Colonic mucosa (tissue), 4 donors: Measurements from ENCODE around the gene SLIT3. TPM values are rescaled to one million over a fixed set of nuclear protein-coding genes. Genes with fewer than 3 reads are reported as not detected.

ENCODE experiments used
- DNase-seq: peaks from one replicate; pipeline ENCODE4 v3.0.0-alpha.2; 2020
- H3K27ac ChIP-seq: fragments of 200-600 bp; one replicate; pipeline ENCODE4 v1.8.0; 2021
- H3K27me3 ChIP-seq: fragments of 200-600 bp; one replicate; pipeline ENCODE4 v1.8.0; 2021
- H3K36me3 ChIP-seq: fragments of 200-600 bp; one replicate; pipeline ENCODE4 v1.8.0; 2021
- H3K4me1 ChIP-seq: fragments of 200-600 bp; one replicate; pipeline ENCODE4 v1.8.0; 2021; ENCODE audit warnings: mild to moderate bottlenecking
- H3K4me3 ChIP-seq: fragments of 200-600 bp; one replicate; pipeline ENCODE4 v1.8.0; 2021
- H3K9ac ChIP-seq, 2 donors: one replicate each; pipeline ENCODE4 v1.7.0; 2013; ENCODE audit warnings: control low read depth in 2 of 2, low read depth in 2 of 2, low read length in 2 of 2
- H3K9me3 ChIP-seq: fragments of 200-600 bp; one replicate; pipeline ENCODE4 v1.8.0; 2021
- intact Hi-C: fragments of 100-400 bp; cut with DNase I; formaldehyde crosslinking; loops from one replicate; pipeline ENCODE4 v1.14.1; 2022
- total RNA-seq, 2 donors: library from RNA; stranded (reverse); fragmentation: NEBNext Ultra II Directional in 1 of 2; extraction: Animal tissue kit (Norgen Biotek cat#: 25700) in 1 of 2; gene quantifications; one replicate each; pipeline ENCODE4 v1.2.1, GENCODE V29; 2021
- TF ChIP-seq, protein P1 (sequence below): fragments of 200-600 bp; IDR thresholded peaks from one replicate; pipeline ENCODE4 v1.8.0; 2022; ENCODE audit warnings: antibody characterized with exemption, mild to moderate bottlenecking
- donor health status: healthy.
- donor health status: DM: no; HTN: no; CAD: no.
- donor health status: DM: no; HTN: no; CAD: no.

The SLIT3 gene
- total RNA-seq, 2 donors from 2014 or later: 3.4 to 7.6 TPM

DNA sequence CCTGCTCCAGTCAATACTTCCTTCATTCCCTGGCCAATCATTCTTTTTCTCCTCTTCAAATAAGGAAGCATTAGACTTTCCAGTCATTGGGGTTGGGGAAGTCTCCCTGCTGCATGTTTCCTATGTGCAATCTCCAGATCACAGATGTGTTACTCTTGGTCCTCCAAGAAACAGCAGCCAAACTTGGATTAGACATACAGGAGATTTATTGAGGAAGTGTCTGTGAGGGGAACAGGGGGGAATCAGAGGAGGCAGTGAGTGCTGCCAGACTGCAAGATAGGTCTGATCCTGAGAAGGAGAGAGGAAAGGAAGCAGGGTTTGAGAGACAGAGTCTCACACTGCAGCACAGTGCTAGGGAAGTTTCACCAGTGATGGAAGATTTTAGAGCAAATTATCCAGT lies 40.6 kb upstream of the SLIT3 start:
- H3K9me3 ChIP-seq: no peaks in the 10 kb centered on the region
- H3K9ac ChIP-seq: no peak overlapping the region
- intact Hi-C loops: no loop called here
- no peaks in the 10 kb centered on the region for H3K36me3 ChIP-seq
- H3K27ac ChIP-seq: no peak overlapping the region
- no peaks in the 10 kb centered on the region for H3K4me1 ChIP-seq
- TF ChIP-seq, protein P1, sequence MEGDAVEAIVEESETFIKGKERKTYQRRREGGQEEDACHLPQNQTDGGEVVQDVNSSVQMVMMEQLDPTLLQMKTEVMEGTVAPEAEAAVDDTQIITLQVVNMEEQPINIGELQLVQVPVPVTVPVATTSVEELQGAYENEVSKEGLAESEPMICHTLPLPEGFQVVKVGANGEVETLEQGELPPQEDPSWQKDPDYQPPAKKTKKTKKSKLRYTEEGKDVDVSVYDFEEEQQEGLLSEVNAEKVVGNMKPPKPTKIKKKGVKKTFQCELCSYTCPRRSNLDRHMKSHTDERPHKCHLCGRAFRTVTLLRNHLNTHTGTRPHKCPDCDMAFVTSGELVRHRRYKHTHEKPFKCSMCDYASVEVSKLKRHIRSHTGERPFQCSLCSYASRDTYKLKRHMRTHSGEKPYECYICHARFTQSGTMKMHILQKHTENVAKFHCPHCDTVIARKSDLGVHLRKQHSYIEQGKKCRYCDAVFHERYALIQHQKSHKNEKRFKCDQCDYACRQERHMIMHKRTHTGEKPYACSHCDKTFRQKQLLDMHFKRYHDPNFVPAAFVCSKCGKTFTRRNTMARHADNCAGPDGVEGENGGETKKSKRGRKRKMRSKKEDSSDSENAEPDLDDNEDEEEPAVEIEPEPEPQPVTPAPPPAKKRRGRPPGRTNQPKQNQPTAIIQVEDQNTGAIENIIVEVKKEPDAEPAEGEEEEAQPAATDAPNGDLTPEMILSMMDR: no peak
- no peak overlapping the region for H3K4me3 ChIP-seq
- DNase-seq: no peak
- no peaks in the 10 kb centered on the region for H3K27me3 ChIP-seq

DNA sequence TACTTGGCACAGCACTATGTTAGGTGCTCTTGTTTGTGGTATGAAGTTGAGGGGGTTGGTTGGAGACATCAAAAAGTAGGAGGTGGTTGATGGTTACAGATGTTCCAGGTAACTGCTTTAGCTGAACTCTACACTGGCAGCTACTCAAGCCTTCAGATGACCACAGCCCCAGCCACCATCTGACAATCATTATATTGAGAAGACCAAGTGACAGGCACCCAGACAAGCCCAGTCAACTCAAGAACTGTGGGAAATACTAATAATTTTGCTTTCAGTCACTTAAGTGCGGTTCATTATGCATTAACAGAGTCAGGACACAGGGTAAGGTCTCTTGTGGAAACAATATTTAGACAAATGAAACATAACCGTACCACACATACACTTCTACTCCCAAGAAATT lies 38.9 kb upstream of the SLIT3 start:
- no peaks in the 10 kb centered on the region for H3K36me3 ChIP-seq
- no peaks in the 10 kb centered on the region for H3K27me3 ChIP-seq
- H3K27ac ChIP-seq: no peak overlapping the region
- H3K4me3 ChIP-seq: no peak overlapping the region
- no peaks in the 10 kb centered on the region for H3K4me1 ChIP-seq
- H3K9ac ChIP-seq: no peak overlapping the region
- intact Hi-C loops: no loop called here
- H3K9me3 ChIP-seq: no peaks in the 10 kb centered on the region
- TF ChIP-seq, protein P1: no peak
- no peak for DNase-seq

DNA sequence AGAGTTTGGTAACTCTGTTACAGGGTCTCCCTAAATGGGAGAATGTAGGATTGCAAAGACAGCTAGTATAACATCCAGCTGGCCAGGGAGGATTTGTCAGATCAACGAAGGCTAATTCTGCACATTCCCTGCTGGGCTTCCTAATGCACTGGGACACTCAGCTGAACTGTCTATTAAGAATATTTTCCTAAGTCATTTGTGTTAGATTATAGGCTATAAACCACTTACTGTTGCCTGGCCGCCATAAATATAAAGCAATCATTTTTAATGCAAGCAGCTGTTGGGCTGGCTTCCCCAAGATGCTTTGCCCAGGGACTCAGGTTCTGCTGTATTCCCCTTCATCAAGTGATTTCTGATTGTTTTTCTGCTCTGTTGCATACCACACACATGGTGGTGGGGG lies 35.3 kb upstream of the SLIT3 start:
- Histone ChIP-seq H3K36me3 (no peaks in the 10 kb centered on the region), H3K4me3 (no peak overlapping the region), H3K9me3 (no peaks in the 10 kb centered on the region), H3K27ac (no peak overlapping the region), H3K4me1 (no peaks in the 10 kb centered on the region), H3K9ac (no peak overlapping the region), H3K27me3 (no peaks in the 10 kb centered on the region)
- intact Hi-C loops: no loop called here
- DNase-seq: no peak
- TF ChIP-seq, protein P1: no peak

DNA sequence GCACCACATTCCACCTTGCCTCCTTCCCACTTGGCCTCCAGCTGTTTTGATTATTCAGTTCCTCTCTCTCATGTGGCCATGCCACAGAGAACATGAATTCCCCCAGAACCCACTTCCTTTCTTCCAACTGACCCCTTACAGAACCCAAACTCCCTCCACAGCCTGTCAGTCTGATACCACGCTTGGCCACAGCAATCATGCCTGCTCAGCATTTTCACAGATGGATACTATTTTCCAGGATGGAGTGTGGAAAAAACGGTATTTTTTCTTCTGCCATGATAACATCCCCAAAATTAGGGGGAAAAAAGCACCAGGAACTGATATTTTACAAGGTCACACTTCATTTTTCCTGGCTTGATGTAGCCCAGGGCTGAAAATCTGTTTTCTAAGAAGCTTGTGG lies 34.9 kb upstream of the SLIT3 start:
- DNase-seq: no peak
- Histone ChIP-seq H3K27ac (no peak overlapping the region), H3K9me3 (no peaks in the 10 kb centered on the region), H3K36me3 (no peaks in the 10 kb centered on the region), H3K4me1 (no peaks in the 10 kb centered on the region), H3K27me3 (no peaks in the 10 kb centered on the region), H3K4me3 (no peak overlapping the region), H3K9ac (no peak overlapping the region)
- intact Hi-C loops: no loop called here
- TF ChIP-seq, protein P1: no peak

DNA sequence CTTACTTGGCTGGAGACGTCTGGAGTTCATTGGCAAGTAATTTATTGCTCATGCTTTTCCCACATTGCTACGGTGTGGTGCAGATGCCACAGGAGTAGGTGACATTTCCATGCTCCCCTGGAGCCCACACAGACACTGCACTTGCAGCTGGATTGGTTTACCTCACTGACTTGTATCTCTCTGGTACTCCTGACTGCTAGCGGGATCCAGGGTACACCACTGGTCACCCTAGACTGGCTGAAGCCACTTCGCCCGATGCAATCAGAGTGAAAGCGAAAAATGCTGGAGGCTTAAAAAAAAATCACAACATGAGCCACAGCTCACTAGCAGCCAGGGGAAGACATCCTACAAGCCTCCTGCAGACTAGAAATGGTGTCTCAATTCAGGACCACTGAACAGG lies 32.6 kb upstream of the SLIT3 start:
- Histone ChIP-seq H3K4me3 (no peak overlapping the region), H3K4me1 (no peaks in the 10 kb centered on the region), H3K27me3 (no peaks in the 10 kb centered on the region), H3K9ac (no peak overlapping the region), H3K27ac (no peak overlapping the region), H3K9me3 (no peaks in the 10 kb centered on the region), H3K36me3 (no peaks in the 10 kb centered on the region)
- no peak for DNase-seq
- intact Hi-C loops: no loop called here
- TF ChIP-seq, protein P1: no peak

DNA sequence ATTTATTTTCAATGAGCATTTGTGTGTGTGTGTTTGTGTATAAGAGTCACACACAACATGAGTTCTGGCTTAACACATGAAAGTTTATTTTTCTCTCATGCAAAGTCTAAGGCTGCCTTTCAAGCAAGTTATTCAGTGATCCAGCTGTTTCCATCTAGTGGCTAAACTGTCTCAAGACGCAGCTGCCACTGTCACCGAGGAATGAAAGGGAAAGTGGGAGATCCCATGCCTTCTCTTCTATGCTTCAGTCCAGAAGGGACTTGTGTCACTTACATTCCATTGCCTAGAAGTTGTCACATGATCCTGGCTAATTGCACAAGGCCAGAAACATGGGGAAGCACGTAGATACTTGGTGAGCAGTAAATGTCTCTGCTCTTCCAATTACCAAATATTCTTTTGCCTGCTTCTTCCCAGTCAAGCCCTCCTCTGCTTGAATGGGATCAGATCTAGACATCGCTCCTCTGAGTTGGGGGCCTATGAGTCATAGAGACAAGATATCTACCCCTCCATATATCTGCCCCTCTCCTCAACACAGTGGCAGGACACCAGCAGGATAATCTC lies 30.4 kb upstream of the SLIT3 start:
- no peak overlapping the region for H3K4me3 ChIP-seq
- H3K9ac ChIP-seq: no peak overlapping the region
- no peaks in the 10 kb centered on the region for H3K27me3 ChIP-seq
- no peak overlapping the region for H3K27ac ChIP-seq
- intact Hi-C loops: no loop called here
- H3K4me1 ChIP-seq: no peaks in the 10 kb centered on the region
- TF ChIP-seq, protein P1: no peak
- no peaks in the 10 kb centered on the region for H3K36me3 ChIP-seq
- DNase-seq: no peak
- H3K9me3 ChIP-seq: no peaks in the 10 kb centered on the region
